A549 (cell line): ENCODE results near the gene HLF. TPM values are rescaled to one million over a fixed set of nuclear protein-coding genes. Genes with fewer than 3 reads are reported as not detected.

Experiments
- ATAC-seq, 2 experiments: fragments of 200-7000 bp in 1 of 2; fragments of >200 bp in 1 of 2; cut with Nextera tagmentation in 1 of 2; cut with Tn5 transposase in 1 of 2; 3 replicates each; pipeline versions ENCODE4 v1.8.0 to v1.9.1; 2018 to 2020; ENCODE audit warnings: mild to moderate bottlenecking in 1 of 2, moderate library complexity in 1 of 2
- CTCF ChIA-PET: fragments of 300-600 bp; sonication (Branson Sonifier 250); formaldehyde crosslinking; extraction: SDS; loops from one replicate; lab custom pipeline; 2021; ENCODE audit warnings: antibody characterized with exemption, inconsistent platforms; lab: Yijun Ruan, JAX
- POLR2A ChIA-PET: fragments of 350-600 bp; formaldehyde crosslinking; extraction: SDS; loops from one replicate; lab custom pipeline; 2021; ENCODE audit warnings: antibody characterized with exemption, inconsistent platforms; lab: Yijun Ruan, JAX
- DNase-seq, 2 experiments: peaks; one replicate each; pipeline versions ENCODE4 v3.0.0 to v3.0.0-alpha.2; 2011 to 2016; ENCODE audit warnings: low read depth in 1 of 2, low spot score in 1 of 2
- FAIRE-seq: peaks from 2 replicates; lab custom pipeline; 2011; peaks lifted over from hg19 to GRCh38; lab: Jason Lieb, UNC
- H3K27ac ChIP-seq, 2 experiments: fragments of >200 bp; sonication (Bioruptor Twin); formaldehyde crosslinking; 3 replicates each; pipeline ENCODE4 v1.5.1; 2016 to 2017
- H3K4me1 ChIP-seq: fragments of >200 bp; sonication (Bioruptor Twin); formaldehyde crosslinking; 3 replicates; pipeline ENCODE4 v1.6.1; 2016
- H3K4me2 ChIP-seq: fragments of >200 bp; sonication (Bioruptor Twin); formaldehyde crosslinking; 3 replicates; pipeline ENCODE4 v1.6.1; 2016
- H3K4me3 ChIP-seq: fragments of >200 bp; sonication (Bioruptor Twin); formaldehyde crosslinking; 3 replicates; pipeline ENCODE4 v1.5.1; 2016
- H3K9me3 ChIP-seq: fragments of >200 bp; sonication (Bioruptor Twin); formaldehyde crosslinking; 3 replicates; pipeline ENCODE4 v1.6.1; 2016
- BCL3 ChIP-seq: fragments of >200 bp; sonication (Bioruptor Twin); formaldehyde crosslinking; IDR thresholded peaks from 3 replicates; pipeline ENCODE4 v1.6.1; 2016
- CBX8 ChIP-seq: fragments of 200-600 bp; sonication (generic); IDR thresholded peaks from 2 replicates; pipeline ENCODE4 v1.6.1; 2016
- CTCF ChIP-seq: fragments of >200 bp; sonication (Bioruptor Twin); formaldehyde crosslinking; IDR thresholded peaks from 3 replicates; pipeline ENCODE4 v1.5.1; 2016
- E2F6 ChIP-seq: IDR thresholded peaks from 2 replicates; pipeline ENCODE4 v1.6.1; 2012; ENCODE audit warnings: low read depth, borderline replicate concordance
- FOSB ChIP-seq: fragments of 250-450 bp; sonication (Bioruptor Pico); IDR thresholded peaks from 2 replicates; pipeline ENCODE4 v1.5.0; 2020; ENCODE audit warnings: mild to moderate bottlenecking, moderate library complexity
- HEYL ChIP-seq: fragments of 250-450 bp; sonication (Bioruptor Pico); IDR thresholded peaks from 2 replicates; pipeline ENCODE4 v1.8.0; 2021; ENCODE audit warnings: mild to moderate bottlenecking, moderate library complexity
- HOXB5 ChIP-seq: fragments of 250-450 bp; sonication (Bioruptor Pico); IDR thresholded peaks from 2 replicates; pipeline ENCODE4 v1.5.0; 2020; ENCODE audit warnings: mild to moderate bottlenecking, moderate library complexity
- KDM1A ChIP-seq: fragments of 200-600 bp; sonication (generic); IDR thresholded peaks from 2 replicates; pipeline ENCODE4 v1.6.1; 2016; ENCODE audit warnings: low read depth, mild to moderate bottlenecking
- RAD21 ChIP-seq, 2 experiments: fragments of >200 bp in 1 of 2; sonication (Bioruptor Twin) in 1 of 2; formaldehyde crosslinking in 1 of 2; IDR thresholded peaks in 1 of 2; conservative IDR thresholded peaks in 1 of 2; 2 replicates in 1 of 2; 3 replicates in 1 of 2; pipeline ENCODE4 v1.6.1; 2012 to 2018; ENCODE audit warnings: inconsistent platforms in 1 of 2
- SMC3 ChIP-seq: fragments of >200 bp; sonication (Bioruptor Twin); formaldehyde crosslinking; IDR thresholded peaks from 3 replicates; pipeline ENCODE4 v1.6.1; 2018; ENCODE audit warnings: inconsistent platforms
- SREBF2 ChIP-seq: fragments of 450-650 bp; IDR thresholded peaks from 2 replicates; pipeline ENCODE4 v1.6.1; 2014; ENCODE audit warnings: mild to moderate bottlenecking, moderate library complexity
- ZNF302 ChIP-seq: fragments of 250-450 bp; sonication (Bioruptor Pico); IDR thresholded peaks from 2 replicates; pipeline ENCODE4 v1.9.0; 2021; ENCODE audit warnings: inconsistent platforms, mild to moderate bottlenecking, moderate library complexity
- WGBS: methylation state at CpG from one replicate; pipeline ENCODE4 v1.1.6; 2017; ENCODE audit errors: missing lambda C conversion rate; 5-methylcytosine and 5-hydroxymethylcytosine counted together
- polyA plus RNA-seq, 4 experiments: library from polyadenylated mRNA; depleted of rRNA in 3 of 4; stranded (reverse); fragments of >200 nt; fragmentation: RNase III in 1 of 4; extraction: RNeasy Plus Mini Kit Qiagen cat#74134 plus additional on column Dnase treatment in 1 of 4; gene quantifications; 2 replicates in 3 of 4; 3 replicates in 1 of 4; pipeline ENCODE4 v1.2.3, GENCODE V29; 2011 to 2017
- TF ChIP-seq, protein P1 (sequence below): fragments of 250-450 bp; sonication (Bioruptor Pico); IDR thresholded peaks from 2 replicates; pipeline ENCODE4 v1.5.0; 2021; ENCODE audit warnings: mild to moderate bottlenecking, moderate library complexity, borderline replicate concordance
- TF ChIP-seq, protein P2 (sequence below): IDR thresholded peaks from 2 replicates; pipeline ENCODE4 v1.6.1; 2012

HLF gene
- polyA plus RNA-seq, 2 of the 4 experiments (the other 2 are of a cell fraction), result 0.35 to 1.0 TPM

DNA sequence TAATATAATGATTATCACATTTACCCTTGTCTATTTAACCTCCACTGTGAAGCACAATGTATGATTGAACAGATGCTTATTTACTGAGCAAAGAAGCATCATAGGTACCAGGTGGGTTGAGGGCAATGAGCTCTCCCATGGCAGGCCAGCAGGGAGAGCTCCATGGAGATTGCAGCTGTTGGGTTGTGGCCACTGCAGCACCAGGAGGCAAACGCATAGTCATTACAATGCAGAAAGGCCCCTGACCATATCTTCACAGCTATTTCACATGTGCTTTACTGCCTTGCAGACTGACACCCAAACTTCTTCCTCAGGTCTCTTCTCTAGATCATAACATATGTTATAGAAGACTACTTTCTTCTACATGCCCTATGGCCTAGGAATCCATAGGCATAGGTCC lies 81.9 kb downstream of the HLF start:
- WGBS, result 84% methylated on average over 1 of the region's 1 CpG
- CTCF ChIA-PET, result interaction anchor here (0.6 to 7.4 kb wide), 9 partner anchors 12 to 355 kb away, joined by 3 to 99 read pairs (median 3); partner anchors contain the start of gene SMIM36

DNA sequence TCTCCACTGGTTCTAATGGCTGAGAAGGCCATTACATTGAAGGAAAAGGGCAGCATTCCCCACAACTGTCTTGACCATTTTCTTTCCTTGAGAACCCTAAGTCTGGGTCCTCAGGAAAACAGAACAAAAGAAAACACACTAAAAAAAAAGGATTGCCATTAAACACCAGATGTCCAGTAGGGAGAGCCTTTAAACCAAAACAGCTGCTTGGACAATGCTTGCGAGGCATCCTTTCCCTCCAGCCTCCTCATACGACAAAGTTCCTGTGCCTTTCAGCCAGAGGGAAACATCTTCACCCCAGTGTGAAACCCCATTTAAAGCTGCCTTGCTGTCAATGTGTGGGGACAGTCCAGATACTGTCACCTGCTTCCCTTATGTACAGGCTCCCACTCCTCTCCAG lies 82.6 kb downstream of the HLF start:
- POLR2A ChIA-PET, result no interaction called here
- CTCF ChIA-PET, result interaction anchor here (0.6 to 7.4 kb wide), 25 partner anchors 9 to 356 kb away, joined by 3 to 99 read pairs (median 4); partner anchors contain the start of gene SMIM36
- H3K9me3 ChIP-seq, result peaks cover 7% of the 10 kb centered on the region; the same call in 2 of the 3 replicates
- no peak overlapping the region for H3K27ac ChIP-seq
- H3K4me3 ChIP-seq, result no peak overlapping the region
- H3K4me2 ChIP-seq, result no peak overlapping the region
- TF ChIP-seq, protein P1, sequence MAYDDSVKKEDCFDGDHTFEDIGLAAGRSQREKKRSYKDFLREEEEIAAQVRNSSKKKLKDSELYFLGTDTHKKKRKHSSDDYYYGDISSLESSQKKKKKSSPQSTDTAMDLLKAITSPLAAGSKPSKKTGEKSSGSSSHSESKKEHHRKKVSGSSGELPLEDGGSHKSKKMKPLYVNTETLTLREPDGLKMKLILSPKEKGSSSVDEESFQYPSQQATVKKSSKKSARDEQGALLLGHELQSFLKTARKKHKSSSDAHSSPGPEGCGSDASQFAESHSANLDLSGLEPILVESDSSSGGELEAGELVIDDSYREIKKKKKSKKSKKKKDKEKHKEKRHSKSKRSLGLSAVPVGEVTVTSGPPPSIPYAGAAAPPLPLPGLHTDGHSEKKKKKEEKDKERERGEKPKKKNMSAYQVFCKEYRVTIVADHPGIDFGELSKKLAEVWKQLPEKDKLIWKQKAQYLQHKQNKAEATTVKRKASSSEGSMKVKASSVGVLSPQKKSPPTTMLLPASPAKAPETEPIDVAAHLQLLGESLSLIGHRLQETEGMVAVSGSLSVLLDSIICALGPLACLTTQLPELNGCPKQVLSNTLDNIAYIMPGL (CRISPR knock-in tag), result no peak
- no peak for TF ChIP-seq E2F6
- 90% methylated on average over 2 of the region's 2 CpGs for WGBS
- DNase-seq (no peak), FAIRE-seq (no peak), ATAC-seq (no peak)
- peaks cover 4% of the 10 kb centered on the region; the same call in 1 of the 3 replicates for H3K4me1 ChIP-seq

More for the DNA sequence above, 81.9 kb downstream of the HLF start:
- FAIRE-seq, result no peak
- H3K9me3 ChIP-seq, result peaks cover 7% of the 10 kb centered on the region; the same call in 2 of the 3 replicates
- H3K4me3 ChIP-seq, result no peak overlapping the region
- H3K4me1 ChIP-seq, result peaks cover 4% of the 10 kb centered on the region; the same call in 1 of the 3 replicates
- H3K4me2 ChIP-seq, result no peak overlapping the region
- no peak for TF ChIP-seq ZNF302 (CRISPR knock-in tag)
- no peak for TF ChIP-seq HOXB5
- no peak for TF ChIP-seq KDM1A
- TF ChIP-seq FOSB, result no peak
- TF ChIP-seq SREBF2, result no peak
- TF ChIP-seq BCL3, result no peak
- TF ChIP-seq CBX8, result no peak
- TF ChIP-seq, all 56 proteins: peak for 0
- DNase-seq (no peak), ATAC-seq (no peak)
- POLR2A ChIA-PET, result no interaction called here
- H3K27ac ChIP-seq, result no peak overlapping the region

DNA sequence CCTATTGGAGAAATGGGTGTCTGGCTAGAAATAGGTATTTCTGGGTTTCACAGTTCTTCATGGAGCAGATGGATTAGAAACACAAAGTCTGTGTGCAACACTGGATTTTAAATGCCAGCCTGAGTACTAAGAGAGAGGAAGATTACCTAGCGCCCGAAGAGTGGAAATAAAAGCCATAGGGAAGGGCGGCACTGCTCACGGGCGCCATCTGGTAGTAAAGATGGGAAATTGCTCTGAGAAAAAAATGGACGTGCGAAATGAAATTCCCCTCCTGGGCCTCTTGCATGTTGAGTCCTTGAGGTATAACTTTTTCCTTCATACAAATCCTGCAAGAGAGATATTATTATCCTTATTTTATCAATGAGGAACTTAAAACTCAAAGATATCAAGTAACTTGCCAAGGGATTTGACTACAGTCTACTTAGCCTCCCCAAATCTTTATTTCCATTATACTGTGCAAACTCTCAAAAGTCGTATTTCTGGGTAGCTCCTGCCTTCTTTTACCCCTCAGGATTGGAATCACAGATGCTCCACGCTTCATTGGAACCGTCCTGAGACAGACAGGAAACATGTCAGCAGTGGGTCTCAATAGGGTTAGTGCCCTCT lies 84.1 kb downstream of the HLF start:
- peak overlapping the region; percentile 23 to 56; a peak in 5 of 6 replicates for H3K27ac ChIP-seq
- CTCF ChIA-PET, result interaction anchor here (0.6 to 7.4 kb wide), 40 partner anchors 8 to 384 kb away, joined by 3 to 99 read pairs (median 4); partner anchors contain the start of gene SMIM36
- POLR2A ChIA-PET, result no interaction called here
- DNase-seq (peak; percentile 40 to 66), ATAC-seq (peak; percentile 74 to 89; a peak in 5 of 6 replicates), FAIRE-seq (peak; percentile 88)
- peaks cover 10% of the 10 kb centered on the region; the same call in 2 of the 3 replicates for H3K9me3 ChIP-seq
- 10% methylated on average over 10 of the region's 10 CpGs for WGBS
- peaks cover 4% of the 10 kb centered on the region; the same call in 1 of the 3 replicates for H3K4me1 ChIP-seq
- peak overlapping the region; percentile 46 for H3K4me2 ChIP-seq
- no peak overlapping the region for H3K4me3 ChIP-seq
- TF ChIP-seq, protein P2, sequence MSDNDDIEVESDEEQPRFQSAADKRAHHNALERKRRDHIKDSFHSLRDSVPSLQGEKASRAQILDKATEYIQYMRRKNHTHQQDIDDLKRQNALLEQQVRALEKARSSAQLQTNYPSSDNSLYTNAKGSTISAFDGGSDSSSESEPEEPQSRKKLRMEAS, result 0 out of 2 replicates have a peak, but pooled peaks have one; percentile 28
- TF ChIP-seq RAD21 (conservative IDR thresholded peaks at IDR 0.05 in 1 of 2, IDR thresholded peaks at IDR 0.05 in 1 of 2) (peak; percentile 83 to 86), SMC3 (peak; percentile 96), CTCF (peak; percentile 94), HEYL (CRISPR knock-in tag) (no peak)
